ENCODE results near the gene TBX2.
A peak's percentile ranks its signal among the peaks of the same experiment; 100 is the strongest.

Gene TBX2

DNA sequence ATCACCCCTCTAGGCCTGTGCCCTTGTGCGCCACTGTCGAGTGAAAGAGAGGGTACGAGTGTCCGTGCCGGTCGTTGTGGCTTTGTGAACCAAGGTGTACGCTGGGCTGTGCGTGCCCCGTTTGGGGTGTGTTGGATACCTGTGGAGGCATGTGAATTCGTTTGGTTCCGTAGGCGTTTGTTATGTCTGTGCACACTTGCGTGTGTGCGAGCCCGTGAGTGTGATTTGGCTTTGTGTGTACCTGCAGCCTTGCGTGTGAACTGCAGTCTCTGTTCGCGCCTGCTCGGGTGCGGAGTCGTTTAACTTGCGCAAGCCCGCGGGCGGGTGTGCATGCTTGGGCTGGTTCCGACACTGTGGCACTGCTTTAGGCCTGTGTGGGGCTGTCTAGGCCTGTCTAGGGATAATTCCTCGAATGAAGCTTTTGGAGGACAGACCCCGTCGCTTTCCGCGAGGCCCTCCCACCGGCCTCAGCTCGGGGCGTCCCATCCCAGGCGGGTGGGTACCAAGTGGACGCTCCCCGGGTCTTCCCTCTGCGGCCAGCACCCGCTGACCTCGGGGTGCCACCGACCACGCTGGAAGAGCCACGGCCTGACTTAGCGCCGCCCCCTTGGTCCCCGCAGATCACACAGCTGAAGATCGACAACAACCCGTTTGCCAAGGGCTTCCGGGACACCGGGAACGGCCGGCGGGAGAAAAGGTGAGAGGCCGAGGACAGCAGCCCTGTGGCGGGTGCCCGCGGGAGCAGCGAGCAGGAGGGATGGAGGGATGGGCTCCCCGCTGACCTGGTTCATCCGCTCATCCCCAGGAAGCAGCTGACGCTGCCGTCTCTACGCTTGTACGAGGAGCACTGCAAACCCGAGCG lies 4.4 kb downstream of the TBX2 start:
- no peak for DNase-seq

DNA sequence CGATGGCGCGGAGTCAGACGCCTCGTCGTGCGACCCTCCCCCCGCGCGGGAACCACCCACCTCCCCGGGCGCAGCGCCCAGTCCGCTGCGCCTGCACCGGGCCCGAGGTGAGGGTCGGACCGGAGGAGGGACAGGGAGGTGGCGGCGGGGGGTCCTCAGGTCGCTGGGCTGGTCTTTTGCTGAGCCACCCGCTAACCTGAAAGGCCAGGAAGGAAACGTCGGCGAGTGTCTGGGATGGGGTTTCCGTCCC lies 4.9 kb downstream of the TBX2 start:
- no peak for DNase-seq

DNA sequence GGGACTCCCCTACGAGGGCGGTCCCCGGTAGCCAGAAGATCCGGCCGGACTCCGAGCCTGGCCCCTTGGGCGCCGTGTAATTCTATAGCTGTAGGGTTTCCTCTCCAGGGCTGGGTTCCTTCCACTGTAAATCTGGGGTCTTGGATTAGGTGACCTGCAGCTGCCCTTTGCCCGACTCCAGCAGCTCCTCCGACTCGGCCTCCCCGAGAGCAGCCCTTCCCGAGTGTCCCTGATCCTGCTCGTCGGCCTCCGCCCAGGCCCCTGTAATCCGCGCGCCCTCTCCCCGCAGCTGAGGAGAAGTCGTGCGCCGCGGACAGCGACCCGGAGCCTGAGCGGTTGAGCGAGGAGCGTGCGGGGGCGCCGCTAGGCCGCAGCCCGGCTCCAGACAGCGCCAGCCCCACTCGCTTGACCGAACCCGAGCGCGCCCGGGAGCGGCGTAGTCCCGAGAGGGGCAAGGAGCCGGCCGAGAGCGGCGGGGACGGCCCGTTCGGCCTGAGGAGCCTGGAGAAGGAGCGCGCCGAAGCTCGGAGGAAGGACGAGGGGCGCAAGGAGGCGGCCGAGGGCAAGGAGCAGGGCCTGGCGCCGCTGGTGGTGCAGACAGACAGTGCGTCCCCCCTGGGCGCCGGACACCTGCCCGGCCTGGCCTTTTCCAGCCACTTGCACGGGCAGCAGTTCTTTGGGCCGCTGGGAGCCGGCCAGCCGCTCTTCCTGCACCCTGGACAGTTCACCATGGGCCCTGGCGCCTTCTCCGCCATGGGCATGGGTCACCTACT lies 5.5 kb downstream of the TBX2 start:
- no peak for DNase-seq

DNA sequence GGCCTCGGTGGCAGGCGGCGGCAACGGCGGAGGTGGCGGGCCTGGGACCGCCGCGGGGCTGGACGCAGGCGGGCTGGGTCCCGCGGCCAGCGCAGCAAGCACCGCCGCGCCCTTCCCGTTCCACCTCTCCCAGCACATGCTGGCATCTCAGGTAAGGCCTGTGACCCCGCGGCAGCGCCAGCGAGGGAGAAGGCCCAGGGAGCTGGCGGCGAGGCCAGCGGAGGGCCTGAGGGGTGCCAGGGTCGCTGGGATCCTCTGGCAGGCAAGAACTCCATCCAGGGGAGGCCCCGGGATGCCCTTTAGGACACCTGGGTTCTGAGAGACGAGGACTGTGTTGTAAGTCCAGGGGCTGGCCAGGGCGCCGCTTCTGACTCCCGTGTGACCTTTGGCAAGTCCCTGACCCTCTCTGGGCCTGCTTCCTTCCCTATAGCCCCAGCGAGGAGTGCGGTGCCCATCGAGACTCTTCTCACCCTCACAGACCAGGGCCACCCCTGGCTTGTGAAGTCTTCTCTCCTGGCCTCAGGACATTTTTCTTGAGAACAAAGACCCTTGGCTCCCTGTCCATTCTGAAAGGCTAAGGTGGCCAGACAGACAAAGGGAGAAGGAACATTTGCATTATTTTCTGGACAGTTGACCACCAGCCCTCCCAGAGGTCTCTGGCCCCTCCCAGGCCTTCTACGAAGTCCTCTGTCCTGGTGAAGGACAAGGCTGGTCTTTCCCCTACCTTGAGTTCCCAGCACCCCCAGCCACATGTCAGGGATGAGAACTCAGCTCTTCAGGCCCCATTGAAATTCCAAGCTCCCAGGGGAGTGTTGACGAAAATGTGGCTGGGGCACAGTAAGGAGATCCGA lies 6.3 kb downstream of the TBX2 start:
- no peak for DNase-seq

DNA sequence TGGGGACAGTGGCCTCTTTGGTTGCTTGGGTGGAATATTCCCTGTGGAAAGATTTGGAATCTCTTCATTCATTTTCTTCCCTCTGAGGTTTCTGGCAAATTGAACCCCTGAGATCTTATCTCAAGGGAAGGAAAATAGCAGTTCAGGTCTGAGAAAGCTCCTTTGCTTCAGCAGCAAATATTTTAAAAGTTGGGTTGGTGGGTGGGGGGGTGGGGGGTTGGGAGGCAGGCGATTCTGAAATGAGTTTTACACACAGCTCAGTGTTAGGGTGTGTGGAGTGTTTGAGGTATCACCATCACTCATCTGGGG lies 6.8 kb downstream of the TBX2 start:
- DNase-seq, result no peak

DNA sequence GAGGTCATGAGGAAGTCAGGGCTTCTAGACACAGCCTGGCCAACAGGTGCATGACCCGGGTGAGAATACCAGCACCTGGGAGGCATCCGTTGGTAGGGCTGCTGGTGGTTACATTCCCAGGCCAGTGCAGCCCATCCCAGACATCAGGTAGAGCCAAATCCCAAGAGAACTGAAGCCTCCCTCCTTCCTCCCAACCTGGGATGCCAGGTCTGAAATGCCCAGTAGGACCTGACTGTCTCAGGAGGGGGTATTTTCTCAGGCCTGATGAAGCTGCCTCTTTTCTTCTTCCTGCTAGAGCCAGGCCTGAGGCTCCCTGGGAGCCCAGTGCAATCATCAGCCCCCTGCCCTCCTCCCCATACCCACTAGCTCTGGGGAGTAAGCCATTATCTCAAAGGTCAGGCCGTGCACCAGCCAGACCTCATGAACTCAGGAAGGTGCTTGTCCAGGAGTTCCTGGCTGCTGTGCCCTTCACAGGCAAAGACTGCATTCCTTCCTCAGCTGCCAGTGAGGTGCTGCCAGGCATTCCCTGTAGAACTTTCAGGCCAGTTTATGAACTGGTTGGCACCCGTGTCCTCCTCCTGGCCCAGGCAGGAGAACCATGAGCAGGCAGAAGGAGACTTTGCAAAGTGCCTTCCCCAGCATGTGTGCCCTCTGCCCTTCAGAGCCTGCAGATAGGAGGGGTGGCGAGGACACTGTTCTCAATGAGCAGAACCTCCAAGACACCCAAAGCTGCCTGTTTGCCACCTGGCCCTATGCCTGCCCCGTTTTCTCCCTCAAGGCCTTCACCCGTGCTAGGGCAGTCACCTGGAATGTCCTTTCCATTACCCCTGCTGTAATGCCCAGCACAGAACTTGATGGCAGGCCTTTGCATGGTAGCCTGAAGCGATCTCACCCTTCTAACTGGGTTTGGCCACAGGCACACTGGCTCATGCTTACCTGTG lies 7.6 kb downstream of the TBX2 start:
- no peak for DNase-seq

DNA sequence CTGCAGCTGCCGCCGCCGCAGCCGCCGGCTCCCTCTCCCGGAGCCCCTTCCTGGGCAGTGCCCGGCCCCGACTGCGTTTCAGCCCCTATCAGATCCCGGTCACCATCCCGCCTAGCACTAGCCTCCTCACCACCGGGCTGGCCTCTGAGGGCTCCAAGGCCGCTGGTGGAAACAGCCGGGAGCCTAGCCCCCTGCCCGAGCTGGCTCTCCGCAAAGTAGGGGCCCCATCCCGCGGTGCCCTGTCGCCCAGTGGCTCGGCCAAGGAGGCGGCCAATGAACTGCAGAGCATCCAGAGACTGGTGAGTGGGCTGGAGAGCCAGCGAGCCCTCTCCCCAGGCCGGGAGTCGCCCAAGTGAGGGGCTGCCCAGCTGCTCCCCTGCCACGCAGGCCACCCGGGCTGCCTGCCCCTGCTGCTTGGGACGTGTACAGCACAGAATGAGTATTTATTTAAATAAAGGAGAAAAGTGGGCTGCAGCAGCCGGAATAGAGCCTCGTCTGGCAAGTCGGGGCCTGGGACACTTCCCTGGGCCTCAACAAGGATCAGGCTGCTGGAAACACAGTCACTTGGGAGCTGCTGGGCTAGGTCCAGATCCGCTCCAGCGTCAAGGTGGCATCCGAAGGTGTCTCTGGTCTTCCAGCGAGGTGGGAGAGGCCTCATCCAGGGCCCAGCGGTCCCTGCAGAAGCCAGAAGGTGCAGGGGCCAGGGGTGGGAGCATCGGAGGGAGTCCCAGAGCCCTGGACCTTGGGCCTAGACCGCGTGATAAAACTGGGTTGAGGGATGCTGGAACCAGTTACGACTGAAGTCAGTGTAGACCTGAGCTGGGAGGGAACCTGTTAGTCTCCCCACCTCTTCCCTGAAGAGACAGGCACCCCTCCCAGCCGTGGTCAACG lies 8.8 kb downstream of the TBX2 start:
- no peak for DNase-seq

DNA sequence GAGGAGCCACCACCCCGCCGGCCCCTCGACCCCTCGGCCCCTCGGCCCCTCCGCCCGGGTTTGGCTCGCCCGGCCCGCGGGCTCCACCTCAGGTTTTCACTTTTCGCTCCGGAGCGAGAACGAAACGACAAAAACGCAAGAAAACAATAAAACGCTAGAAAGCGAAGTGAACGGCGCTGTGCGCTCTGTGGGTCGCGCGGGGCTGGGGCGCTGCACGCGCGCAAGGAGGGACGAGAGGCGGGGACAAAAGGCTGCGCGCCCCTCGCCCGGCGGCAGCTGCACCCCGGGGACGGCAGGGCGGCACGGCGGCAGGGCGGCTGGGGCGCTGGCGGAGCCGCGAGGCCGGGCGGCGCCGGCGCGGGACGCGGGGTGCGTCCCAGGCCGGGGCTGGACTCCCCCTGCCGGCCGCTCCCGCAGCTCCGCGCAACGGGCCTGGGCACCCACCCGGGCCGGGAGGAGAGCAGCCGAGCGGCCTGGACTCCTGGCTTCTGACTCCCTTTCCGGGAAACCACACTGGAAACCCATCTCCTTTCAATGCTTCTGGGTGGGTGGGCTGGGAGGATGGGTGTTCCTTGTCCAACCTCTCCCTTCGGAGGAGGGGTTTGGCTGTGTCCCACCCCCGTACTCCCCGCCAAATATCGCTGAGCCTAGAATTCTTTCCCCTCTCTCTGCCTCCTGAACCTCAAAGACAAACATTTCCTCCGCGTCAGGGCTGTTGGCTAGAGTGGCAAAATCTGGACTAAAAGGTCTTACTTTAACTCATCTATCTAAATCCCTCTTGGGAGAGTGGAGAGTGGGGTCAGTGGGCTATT lies 9.9 kb downstream of the TBX2 start:
- peak; percentile 36 for DNase-seq

DNA sequence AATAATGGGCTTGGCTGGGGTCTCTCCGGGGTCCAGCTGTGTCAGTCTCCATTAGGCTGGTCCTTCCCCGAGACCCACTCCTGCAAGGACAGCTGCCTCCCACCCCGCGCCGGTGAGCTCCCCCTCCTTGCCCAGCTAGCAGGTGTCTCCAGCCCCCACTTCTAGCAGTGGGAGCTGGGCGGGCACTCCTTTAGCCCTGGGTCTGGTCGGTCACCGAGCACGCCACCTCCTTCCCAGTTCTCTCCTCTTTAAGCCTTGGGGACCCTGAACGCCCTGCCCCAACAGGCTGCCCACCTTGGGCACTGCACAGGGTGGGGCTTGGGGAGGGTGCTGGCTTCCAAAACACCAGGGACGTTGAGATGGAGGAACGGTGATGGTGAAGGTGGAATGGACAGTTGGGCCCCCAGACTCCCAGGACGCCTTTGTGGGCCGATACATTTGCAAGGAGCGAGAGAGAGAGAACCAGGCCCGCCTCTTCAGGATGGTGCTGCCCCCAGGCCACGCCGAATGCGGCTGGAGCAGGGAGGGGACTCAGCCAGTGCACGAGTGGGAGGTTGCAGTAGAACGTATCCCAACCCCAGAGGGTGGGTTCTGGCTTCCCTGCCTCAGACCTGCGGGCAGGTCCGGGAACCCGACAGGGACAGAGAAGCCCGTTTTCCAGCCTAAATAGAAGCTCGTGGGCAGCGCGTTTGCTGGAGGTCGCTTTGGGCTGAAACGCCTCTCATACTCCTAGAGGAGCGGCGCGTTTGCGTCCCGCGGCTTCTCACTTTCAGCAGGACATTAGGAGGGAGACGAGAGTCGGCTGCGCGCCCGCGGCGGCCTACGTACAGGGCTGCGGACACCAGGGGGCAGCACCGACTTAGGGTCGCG lies 10.7 kb downstream of the TBX2 start:
- peak; percentile 80 for DNase-seq

DNA sequence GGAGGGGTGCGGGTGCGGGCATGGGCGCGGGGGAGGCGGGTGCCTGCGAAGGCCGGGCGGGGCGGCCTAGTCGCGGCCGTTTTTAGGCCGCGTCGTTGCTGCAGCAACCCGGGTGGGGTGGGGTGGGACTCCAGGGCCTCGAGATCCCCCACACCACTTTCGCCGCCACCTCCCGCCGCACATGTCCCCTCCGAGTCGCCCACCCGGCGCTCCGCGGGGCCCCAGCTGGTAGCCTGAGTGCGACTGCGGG lies 11.3 kb downstream of the TBX2 start:
- DNase-seq, result no peak

DNA sequence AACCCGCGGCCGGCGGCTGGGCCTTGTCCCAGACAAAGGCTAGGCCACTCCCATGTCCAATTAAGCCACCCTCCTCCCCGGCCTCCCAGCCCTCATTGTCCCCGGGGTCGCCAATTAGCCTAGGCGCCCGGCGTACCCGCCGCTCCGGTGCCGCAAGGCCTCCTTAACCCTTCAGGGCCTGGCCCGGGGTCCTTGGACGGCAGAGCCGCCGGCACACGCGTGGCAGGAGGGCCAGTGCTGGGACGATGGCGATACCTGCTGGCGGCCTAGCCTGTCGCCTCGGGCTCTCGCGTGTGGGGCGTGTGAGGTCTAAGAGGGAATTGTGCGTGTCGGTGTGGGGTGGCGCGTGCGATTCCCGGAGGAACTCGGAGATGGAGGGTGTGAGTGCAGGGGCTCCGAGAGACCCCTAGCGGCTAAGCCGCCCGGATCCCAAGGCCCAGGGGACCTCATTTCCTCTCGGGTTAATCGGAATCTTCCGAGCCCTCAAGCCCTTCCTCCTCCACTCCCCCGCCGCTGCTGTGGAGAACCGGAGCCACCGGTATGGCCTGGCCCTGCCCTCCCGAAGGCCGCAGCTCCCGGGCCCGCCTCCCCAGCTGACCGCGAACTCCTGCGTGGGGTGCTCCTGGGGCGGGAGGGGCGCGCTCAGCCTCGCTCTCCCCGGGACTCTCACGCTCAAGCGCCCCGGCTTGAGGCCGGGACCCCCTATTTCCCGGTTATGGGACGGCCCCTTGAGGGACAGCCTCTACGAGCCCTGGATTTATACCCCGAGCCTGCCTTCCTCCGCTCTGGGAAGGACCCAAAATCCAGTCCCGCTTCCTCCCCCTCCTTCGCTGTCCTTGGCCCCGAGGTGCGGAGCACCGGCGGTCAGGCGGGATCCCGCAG lies 11.9 kb downstream of the TBX2 start:
- DNase-seq, result no peak

DNA sequence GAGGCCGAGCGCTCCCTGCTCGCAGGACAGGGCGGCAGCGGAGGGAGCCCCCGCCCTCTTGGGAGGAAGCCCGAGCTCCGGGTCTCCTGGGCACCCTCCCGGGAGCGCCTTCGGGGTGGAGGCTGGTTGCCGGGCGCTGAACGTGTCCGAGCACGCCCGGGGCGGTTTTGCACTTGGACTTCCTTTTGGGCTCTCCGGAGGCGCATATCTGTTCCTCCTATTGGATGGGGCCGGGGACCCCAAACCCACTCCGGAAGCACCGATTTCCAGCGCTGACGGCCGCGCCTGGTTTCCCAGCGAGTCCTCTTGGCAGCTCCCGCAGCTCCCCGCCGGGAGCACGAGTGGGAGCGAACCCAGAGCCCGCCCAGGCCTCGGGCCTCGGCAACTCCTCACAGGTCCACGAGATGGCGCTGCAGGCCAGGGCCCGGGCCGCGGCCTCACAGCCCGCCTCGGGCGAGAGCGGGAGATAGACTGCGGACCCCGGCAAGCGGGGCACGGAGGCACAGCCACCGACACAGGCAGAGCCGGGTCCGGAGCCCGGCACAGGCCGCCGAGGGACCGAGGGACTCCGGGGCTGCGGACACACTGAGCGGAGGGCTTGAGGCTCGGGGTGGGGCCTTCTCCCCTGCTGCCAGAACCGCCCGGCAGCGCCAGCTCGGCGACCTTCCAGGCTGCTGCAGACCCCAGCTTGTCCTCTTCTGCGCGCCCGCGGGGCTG lies 12.7 kb downstream of the TBX2 start:
- DNase-seq, result peak; percentile 82

DNA sequence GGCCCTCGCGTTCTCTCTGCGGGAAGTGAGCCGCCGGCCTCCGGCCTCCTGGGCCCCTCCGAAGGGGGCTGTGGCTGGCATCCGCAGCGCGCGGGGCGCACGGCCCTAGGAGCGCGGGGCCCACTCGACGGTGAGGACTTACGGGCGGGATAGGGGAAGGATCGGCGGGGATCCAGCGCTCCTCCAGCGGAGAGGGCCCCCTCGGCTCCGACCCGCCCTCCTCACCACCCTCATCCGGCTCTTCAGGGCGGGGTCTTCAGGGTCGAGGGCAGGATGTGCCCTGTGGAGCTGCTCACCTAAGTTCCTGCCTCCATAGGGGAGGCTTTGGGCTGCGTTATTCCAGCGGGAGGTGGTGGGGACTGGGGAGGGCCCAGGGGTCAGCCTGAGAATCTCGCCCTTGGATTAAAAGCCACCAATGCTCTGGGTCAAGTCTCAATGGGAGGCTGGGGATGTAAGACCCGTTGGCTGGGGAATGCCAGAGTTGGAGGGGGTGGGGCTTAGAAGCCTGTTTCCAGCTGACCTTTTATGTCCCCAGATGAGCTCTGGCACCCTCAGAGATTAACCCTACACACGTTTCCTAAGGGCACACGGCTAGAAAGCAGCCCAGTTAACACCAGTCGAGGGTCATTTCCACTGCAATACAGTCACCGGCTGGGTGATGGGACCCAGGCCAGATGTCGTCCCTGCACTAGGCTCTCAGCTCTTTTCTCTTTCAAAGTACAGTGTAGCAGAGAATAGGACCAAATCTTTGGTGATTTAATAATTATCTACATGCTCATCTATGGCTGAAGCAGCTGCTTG lies 13.4 kb downstream of the TBX2 start:
- DNase-seq, result no peak

DNA sequence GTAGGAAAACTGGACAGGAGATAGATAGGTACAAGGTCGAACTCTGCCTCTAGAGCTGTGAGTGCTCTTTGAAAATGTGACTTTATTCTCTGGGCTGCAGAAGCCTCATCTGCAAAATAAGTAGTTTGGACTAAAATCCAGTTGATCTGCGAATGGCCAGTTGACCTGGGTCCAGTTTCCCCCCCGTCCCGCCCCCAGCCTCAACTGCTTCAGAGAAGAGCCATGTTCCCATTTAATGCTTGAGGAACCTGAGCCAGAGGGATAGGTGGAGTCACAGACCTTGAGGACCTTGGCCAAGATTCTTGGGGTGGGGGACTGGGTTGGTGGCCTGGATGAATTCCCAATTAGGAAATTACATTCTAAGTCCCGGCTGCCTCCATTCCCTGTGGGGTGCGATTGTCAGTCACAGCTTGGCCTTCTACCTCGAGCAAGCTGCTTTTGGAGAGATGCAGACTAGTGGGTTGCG lies 14.1 kb downstream of the TBX2 start:
- DNase-seq, result no peak

DNA sequence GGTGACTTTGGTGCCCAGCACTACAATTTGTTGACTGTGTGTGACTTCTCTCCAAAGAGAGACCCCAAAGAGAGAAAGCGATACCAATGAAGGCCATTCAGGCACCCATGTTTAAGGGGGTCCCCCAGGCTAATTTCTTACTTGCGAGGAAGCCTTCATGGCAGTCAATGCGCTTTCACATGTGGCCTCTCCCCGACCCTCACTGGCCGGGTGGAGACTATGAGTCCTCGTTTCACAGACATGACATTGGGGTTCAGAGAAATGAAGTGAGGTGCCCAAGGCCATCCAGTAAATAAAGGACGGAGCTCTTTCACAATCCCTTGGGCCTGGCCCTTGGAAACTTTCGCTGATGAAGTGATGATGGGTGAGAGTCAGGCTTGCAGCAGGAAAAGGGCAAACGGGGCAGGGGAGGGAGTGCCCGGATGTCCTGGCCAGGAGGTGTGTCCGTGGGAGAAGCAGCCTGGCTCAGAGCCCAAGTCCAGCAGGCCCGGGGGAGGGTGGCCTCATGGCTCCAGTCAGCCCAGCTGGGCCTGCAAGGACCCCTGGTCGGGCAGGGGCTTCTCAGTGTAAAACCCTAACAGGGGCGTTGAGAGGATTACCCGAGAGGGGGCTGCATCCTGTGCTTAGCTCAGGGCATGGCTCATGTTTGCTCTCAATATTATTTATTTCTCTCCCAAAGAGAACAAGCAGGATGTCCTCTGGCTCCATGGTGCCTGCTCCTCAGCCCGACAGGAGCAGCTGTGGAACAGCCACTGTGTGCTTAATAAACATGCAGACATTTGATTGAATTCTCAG lies 14.7 kb downstream of the TBX2 start:
- DNase-seq, result no peak

DNA sequence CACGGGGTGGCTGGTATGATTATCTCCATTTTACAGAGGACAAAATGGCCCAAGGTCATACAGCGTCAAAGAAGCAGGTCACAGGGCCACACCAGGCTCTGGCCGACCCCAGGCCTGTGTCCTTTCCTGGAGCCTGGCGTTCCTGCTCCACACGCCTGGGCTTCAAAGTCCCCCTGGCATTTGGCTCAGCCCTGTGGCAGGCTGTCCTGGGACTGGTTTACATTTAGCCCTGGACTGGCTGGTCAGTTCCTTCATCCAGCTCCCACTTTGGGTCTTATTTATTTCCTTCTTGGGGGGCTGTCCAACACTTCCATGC lies 15.3 kb downstream of the TBX2 start:
- DNase-seq, result no peak
